Inflammatory macrophage (primary cell): Measurements from ENCODE around the gene GOLGA8G.
"Not testable (repeated sequence)": the region's sequence is repeated elsewhere in the genome, so short reads cannot be mapped to it uniquely, and the experiment has no call there.

ENCODE experiments used
- DNase-seq, 2 donors: peaks; one replicate each; pipeline ENCODE4 v3.0.0-alpha.2; 2020 to 2022
- total RNA-seq, 18 experiments: gene quantifications; one replicate each; lab custom pipeline; 2026; ENCODE audit warnings: mixed read lengths in 6 of 18, inconsistent platforms in 2 of 18; lab: John Stamatoyannopoulos, UW

The GOLGA8G gene
- total RNA-seq = 0 to 0.03 (median 0) reads per million in 18 experiments

GRCh38 chr15:28532954-28533353 lies at the start of gene GOLGA8G:
GOLGA8G (minus strand) TSS chr15:28532971; CDS start chr15:28532909, 62 bp downstream.
- DNase-seq = not testable (repeated sequence)

GRCh38 chr15:28573351-28573750 lies 40.6 kb upstream of the GOLGA8G start:
- DNase-seq = not testable (repeated sequence)

- not testable (repeated sequence) for DNase-seq
These were observed 20.5 kb upstream of the GOLGA8G start, which contains the start of gene GOLGA6L25 for GRCh38 chr15:28553268-28553667. GOLGA6L25 (plus strand) TSS chr15:28553568; CDS start chr15:28553629, 61 bp downstream.

- not testable (repeated sequence) for DNase-seq
These were observed 17.6 kb downstream of the GOLGA8G start for GRCh38 chr15:28515208-28515607.

GRCh38 chr15:28514128-28514527 lies 18.6 kb downstream of the GOLGA8G start:
- DNase-seq = not testable (repeated sequence)

- not testable (repeated sequence) for DNase-seq
These were observed 24.4 kb downstream of the GOLGA8G start for GRCh38 chr15:28508217-28508889.

- DNase-seq = not testable (repeated sequence)
These were observed 51.4 kb downstream of the GOLGA8G start for GRCh38 chr15:28481340-28481739.
